ENCODE results near the gene LAIR2.

DNA sequence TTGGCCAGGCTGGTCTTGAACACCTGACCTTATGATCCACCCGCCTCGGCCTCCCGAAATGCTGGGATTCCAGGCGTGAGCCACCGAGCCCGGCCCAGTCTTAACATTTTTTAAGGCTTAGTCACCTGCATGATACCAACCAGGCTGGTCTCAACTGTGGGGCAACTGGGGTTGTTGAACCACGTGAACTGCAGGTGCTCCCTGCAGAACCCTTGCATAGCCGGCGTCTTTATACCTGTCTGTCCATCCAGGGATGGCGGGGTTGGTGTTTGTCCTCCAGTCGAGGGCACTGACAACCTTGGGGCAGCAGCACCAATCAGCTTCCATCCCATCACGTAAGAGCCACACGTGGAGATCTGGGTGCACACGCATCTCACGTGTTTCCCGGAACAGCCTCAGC lies 46.2 kb downstream of the LAIR2 start:
- TF ChIP-seq POLR2A (IDR thresholded peaks at IDR 0.05; ENCODE audit: low read depth, low read length) = no peak
- TF ChIP-seq POLR2AphosphoS5 (IDR thresholded peaks at IDR 0.05; ENCODE audit: low read depth, low read length) = no peak
- no peak for TF ChIP-seq SPI1 (IDR thresholded peaks at IDR 0.05; ENCODE audit: low read depth, low read length)
- TF ChIP-seq TAF1 (IDR thresholded peaks at IDR 0.05; ENCODE audit: low read depth, low read length) = no peak
- no peak for TF ChIP-seq POU2F2 (IDR thresholded peaks at IDR 0.05; ENCODE audit: low read depth, low read length)
